ENCODE measurements around the gene PIPOX. TPM values are rescaled to one million over a fixed set of nuclear protein-coding genes. Genes with fewer than 3 reads are reported as not detected.

The PIPOX gene
- total and polyA plus RNA-seq, 8 donors, result 0.55 to 2.9 (median 0.88) TPM

GRCh38 chr17:29005936-29006511 is 36.9 kb upstream of the PIPOX start, which contains the start of gene SEZ6:
Gene SEZ6 (minus strand): TSS chr17:29006033. CDS start chr17:29005869, 164 bp downstream.
- Histone ChIP-seq H3K27me3 (peaks cover 0 to 3% (median 1%) of the 10 kb centered on the region in 4 donors), H3K4me3 (peak within 1 kb of the TSS in 2 of 4 donors; percentile 30 to 45), H3K36me3 (no peaks in the 10 kb centered on the region), H3K4me1 (peaks cover 0 to 4% (median 0%) of the 10 kb centered on the region in 3 donors), H3K27ac (no peak within 1 kb of the TSS), H3K9me3 (no peaks in the 10 kb centered on the region)
- FAIRE-seq (no peak), ATAC-seq (peak; percentile 97 to 100 (median 98)), DNase-seq (peak; percentile 75 to 95 (median 84))
- intact Hi-C loops (cut with DNase I), result no loop called here
- 3 to 4% methylated on average over 43 of the region's 43 CpGs for WGBS, 2 donors
- TF ChIP-seq CTCF (IDR thresholded peaks at IDR 0.05), result no peak

GRCh38 chr17:29007456-29007855 is 35.5 kb upstream of the PIPOX start:
- H3K4me1 ChIP-seq, result peaks cover 0 to 4% (median 0%) of the 10 kb centered on the region in 3 donors
- DNase-seq, result no peak
- WGBS, 2 donors, result 64 to 66% methylated on average over 2 of the region's 2 CpGs
- peaks cover 0 to 3% (median 1%) of the 10 kb centered on the region in 4 donors for H3K27me3 ChIP-seq
- intact Hi-C loops (cut with DNase I), result no loop called here
- H3K36me3 ChIP-seq, result no peaks in the 10 kb centered on the region
- FAIRE-seq, result no peak
- no peak for ATAC-seq
- H3K9me3 ChIP-seq, result no peaks in the 10 kb centered on the region
- no peak for TF ChIP-seq CTCF (IDR thresholded peaks at IDR 0.05)
- H3K27ac ChIP-seq, result no peak overlapping the region
- H3K4me3 ChIP-seq, result no peak overlapping the region

GRCh38 chr17:29007860-29008455 is 35.0 kb upstream of the PIPOX start:
- WGBS, 2 donors, result 49 to 50% methylated on average over 2 of the region's 2 CpGs
- ATAC-seq, result peak in 1 of 4 donors; percentile 7
- Histone ChIP-seq H3K27me3 (peaks cover 0 to 3% (median 1%) of the 10 kb centered on the region in 4 donors), H3K36me3 (no peaks in the 10 kb centered on the region), H3K9me3 (no peaks in the 10 kb centered on the region), H3K27ac (no peak overlapping the region), H3K4me3 (no peak overlapping the region), H3K4me1 (peaks cover 0 to 4% (median 0%) of the 10 kb centered on the region in 3 donors)
- no peak for TF ChIP-seq CTCF (IDR thresholded peaks at IDR 0.05)
- DNase-seq, result no peak
- no peak for FAIRE-seq
- intact Hi-C loops (cut with DNase I), result no loop called here

GRCh38 chr17:29008591-29008990 is 34.4 kb upstream of the PIPOX start:
- Histone ChIP-seq H3K27ac (no peak overlapping the region), H3K27me3 (peaks cover 0 to 3% (median 1%) of the 10 kb centered on the region in 4 donors), H3K9me3 (no peaks in the 10 kb centered on the region), H3K4me3 (no peak overlapping the region), H3K36me3 (no peaks in the 10 kb centered on the region), H3K4me1 (peaks cover 0 to 4% (median 0%) of the 10 kb centered on the region in 3 donors)
- WGBS, 2 donors, result 38 to 44% methylated on average over 3 of the region's 3 CpGs
- FAIRE-seq (no peak), DNase-seq (no peak), ATAC-seq (no peak)
- no peak for TF ChIP-seq CTCF (IDR thresholded peaks at IDR 0.05)
- intact Hi-C loops (cut with DNase I), result no loop called here

GRCh38 chr17:29010129-29010528 is 32.8 kb upstream of the PIPOX start:
- DNase-seq (no peak), ATAC-seq (no peak), FAIRE-seq (no peak)
- peaks cover 0 to 4% (median 0%) of the 10 kb centered on the region in 3 donors for H3K4me1 ChIP-seq
- intact Hi-C loops (cut with DNase I), result no loop called here
- H3K36me3 ChIP-seq, result no peaks in the 10 kb centered on the region
- H3K27me3 ChIP-seq, result peaks cover 0 to 2% (median 0%) of the 10 kb centered on the region in 4 donors
- H3K27ac ChIP-seq, result no peak overlapping the region
- no peak overlapping the region for H3K4me3 ChIP-seq
- H3K9me3 ChIP-seq, result no peaks in the 10 kb centered on the region
- TF ChIP-seq CTCF (IDR thresholded peaks at IDR 0.05), result no peak
- 48 to 52% methylated on average over 3 of the region's 3 CpGs for WGBS, 2 donors
